Naive thymus-derived CD4-positive, alpha-beta T cell (primary cell): ENCODE data around the gene SLC4A3. TPM values are rescaled to one million over a fixed set of nuclear protein-coding genes. Genes with fewer than 3 reads are reported as not detected.

ENCODE experiments used
- ATAC-seq: fragments of 150-1000 bp; cut with Tn5 transposase; 2 replicates; pipeline ENCODE4 v1.10.0; 2021; ENCODE audit warnings: mild to moderate bottlenecking, moderate library complexity
- CTCF ChIA-PET: fragments of 350-600 bp; sonication (Branson Sonifier 250); formaldehyde crosslinking; loops from one replicate; lab custom pipeline; 2021; ENCODE audit warnings: antibody characterized with exemption; lab: Charles Lee
- POLR2A ChIA-PET: fragments of 350-600 bp; sonication (Branson Sonifier 250); formaldehyde crosslinking; loops from one replicate; lab custom pipeline; 2021; ENCODE audit warnings: antibody characterized with exemption, inconsistent platforms; lab: Charles Lee
- DNase-seq, 9 donors: peaks; one replicate each; pipeline versions ENCODE4 v3.0.0 to v3.0.0-alpha.2; 2020 to 2022; ENCODE audit warnings: mixed read lengths in 1 of 9
- H3K27ac ChIP-seq: one replicate; pipeline ENCODE4 v1.7.0; 2013; ENCODE audit warnings: mild to moderate bottlenecking, low read depth, low read length, moderate library complexity
- H3K27me3 ChIP-seq, 2 donors: one replicate each; pipeline ENCODE4 v1.7.0; 2013; ENCODE audit warnings: low read length in 2 of 2, mild to moderate bottlenecking in 2 of 2, moderate library complexity in 2 of 2; ENCODE audit not compliant: control insufficient read depth in 2 of 2, insufficient read depth in 2 of 2
- H3K36me3 ChIP-seq, 3 experiments: 1 replicate in 2 of 3; 2 replicates in 1 of 3; pipeline ENCODE4 v1.7.0; 2013; ENCODE audit warnings: low read length in 3 of 3, mild to moderate bottlenecking in 3 of 3, moderate library complexity in 1 of 3; ENCODE audit not compliant: insufficient read depth in 3 of 3, control insufficient read depth in 2 of 3
- H3K4me1 ChIP-seq, 2 donors: one replicate each; pipeline ENCODE4 v1.7.0; 2013; ENCODE audit warnings: low read length in 2 of 2, mild to moderate bottlenecking in 2 of 2, moderate library complexity in 1 of 2; ENCODE audit not compliant: control insufficient read depth in 2 of 2, insufficient read depth in 2 of 2
- H3K4me3 ChIP-seq: 2 replicates; pipeline ENCODE4 v1.7.0; 2013; ENCODE audit warnings: mild to moderate bottlenecking, low read length
- H3K9me3 ChIP-seq, 3 experiments: 1 replicate in 2 of 3; 2 replicates in 1 of 3; pipeline ENCODE4 v1.7.0; 2013; ENCODE audit warnings: low read length in 3 of 3; ENCODE audit not compliant: control insufficient read depth in 2 of 3
- H3K27ac Mint-ChIP-seq, 9 donors: one replicate each; pipeline ENCODE4 v1.8.0; 2020 to 2022; ENCODE audit warnings: mixed read lengths in 9 of 9, mild to moderate bottlenecking in 8 of 9, moderate library complexity in 5 of 9, inconsistent platforms in 2 of 9
- H3K27me3 Mint-ChIP-seq, 5 donors: one replicate each; pipeline ENCODE4 v1.8.0; 2021 to 2022; ENCODE audit warnings: mixed read lengths in 5 of 5, mild to moderate bottlenecking in 1 of 5
- H3K36me3 Mint-ChIP-seq, 5 donors: one replicate each; pipeline ENCODE4 v1.8.0; 2020 to 2022; ENCODE audit warnings: mixed read lengths in 5 of 5, mild to moderate bottlenecking in 3 of 5, inconsistent platforms in 1 of 5
- H3K4me1 Mint-ChIP-seq, 7 donors: one replicate each; pipeline ENCODE4 v1.8.0; 2020 to 2022; ENCODE audit warnings: mixed read lengths in 7 of 7, mild to moderate bottlenecking in 3 of 7, inconsistent platforms in 1 of 7
- H3K4me3 Mint-ChIP-seq, 10 donors: one replicate each; pipeline ENCODE4 v1.8.0; 2020 to 2022; ENCODE audit warnings: mild to moderate bottlenecking in 10 of 10, mixed read lengths in 10 of 10, moderate library complexity in 6 of 10, inconsistent platforms in 2 of 10
- H3K9me3 Mint-ChIP-seq, 11 donors: one replicate each; pipeline ENCODE4 v1.8.0; 2020 to 2022; ENCODE audit warnings: mixed read lengths in 11 of 11, mild to moderate bottlenecking in 4 of 11, inconsistent platforms in 1 of 11, moderate library complexity in 1 of 11
- intact Hi-C, 2 donors: fragments of 100-400 bp; cut with micrococcal nuclease; formaldehyde crosslinking; loops; one replicate each; pipeline ENCODE4 v1.15.1; 2023
- polyA plus RNA-seq, 2 donors: library from polyadenylated mRNA; unstranded; fragments of 300-500 nt; fragmentation: Illumina TruSeq; gene quantifications; one replicate each; pipeline ENCODE4 v1.2.3, GENCODE V29; 2021
- total RNA-seq, 6 experiments: library from RNA in 5 of 6; stranded (reverse) in 5 of 6; gene quantifications; 1 replicate in 5 of 6; 2 replicates in 1 of 6; pipeline ENCODE4 v1.2.3 and lab custom pipeline; 2021 to 2026

The SLC4A3 gene
- total and polyA plus RNA-seq, 7 experiments from 2014 or later: 0.19 to 3.4 (median 0.34) TPM; not detected in 4

- H3K4me1 Mint-ChIP-seq: peaks cover 0 to 2% (median 0%) of the 10 kb centered on the region in 7 donors
- CTCF ChIA-PET: no interaction called here
Observed at GRCh38 chr2:219663116-219663762, 35.8 kb downstream of the SLC4A3 start.

GRCh38 chr2:219664041-219664440, 36.6 kb downstream of the SLC4A3 start:
- CTCF ChIA-PET: no interaction called here

More at GRCh38 chr2:219663116-219663762, 35.8 kb downstream of the SLC4A3 start:
- no peaks in the 10 kb centered on the region for H3K27me3 ChIP-seq
- H3K36me3 Mint-ChIP-seq: no peaks in the 10 kb centered on the region
- peaks cover 0 to 10% (median 4%) of the 10 kb centered on the region in 11 donors for H3K9me3 Mint-ChIP-seq
- no peaks in the 10 kb centered on the region for H3K4me1 ChIP-seq
- no peaks in the 10 kb centered on the region for H3K36me3 ChIP-seq
- H3K4me3 ChIP-seq: no peak overlapping the region
- DNase-seq (no peak), ATAC-seq (no peak)
- POLR2A ChIA-PET: no interaction called here
- H3K4me3 Mint-ChIP-seq: no peak overlapping the region
- H3K27ac Mint-ChIP-seq: no peak overlapping the region
- H3K27ac ChIP-seq: no peak overlapping the region
- no peaks in the 10 kb centered on the region for H3K9me3 ChIP-seq
- intact Hi-C loops: no loop called here
- H3K27me3 Mint-ChIP-seq: peaks cover 9 to 38% (median 20%) of the 10 kb centered on the region in 5 donors

GRCh38 chr2:219664944-219665343, 37.5 kb downstream of the SLC4A3 start:
- ChIA-PET POLR2A (no interaction called here), CTCF (no interaction called here)
- Histone ChIP-seq H3K4me3 (no peak overlapping the region), H3K27me3 (no peaks in the 10 kb centered on the region), H3K36me3 (no peaks in the 10 kb centered on the region), H3K9me3 (no peaks in the 10 kb centered on the region), H3K4me1 (no peaks in the 10 kb centered on the region), H3K27ac (no peak overlapping the region)
- Mint-ChIP-seq H3K9me3 (peaks cover 0 to 10% (median 4%) of the 10 kb centered on the region in 11 donors), H3K27me3 (peaks cover 9 to 32% (median 18%) of the 10 kb centered on the region in 5 donors), H3K27ac (peak overlapping the region in 1 of 9 donors; percentile 62), H3K4me3 (no peak overlapping the region), H3K4me1 (peaks cover 0 to 2% (median 0%) of the 10 kb centered on the region in 7 donors), H3K36me3 (no peaks in the 10 kb centered on the region)
- DNase-seq: no peak
- intact Hi-C loops: no loop called here
- no peak for ATAC-seq

More at GRCh38 chr2:219664041-219664440, 36.6 kb downstream of the SLC4A3 start:
- H3K9me3 ChIP-seq: no peaks in the 10 kb centered on the region
- no peak overlapping the region for H3K4me3 ChIP-seq
- Mint-ChIP-seq H3K27ac (no peak overlapping the region), H3K27me3 (peaks cover 9 to 34% (median 16%) of the 10 kb centered on the region in 5 donors), H3K36me3 (no peaks in the 10 kb centered on the region), H3K4me3 (no peak overlapping the region), H3K4me1 (peaks cover 0 to 2% (median 0%) of the 10 kb centered on the region in 7 donors), H3K9me3 (peaks cover 0 to 10% (median 4%) of the 10 kb centered on the region in 11 donors)
- POLR2A ChIA-PET: no interaction called here
- H3K36me3 ChIP-seq: no peaks in the 10 kb centered on the region
- intact Hi-C loops: no loop called here
- H3K27me3 ChIP-seq: no peaks in the 10 kb centered on the region
- DNase-seq (no peak), ATAC-seq (no peak)
- no peaks in the 10 kb centered on the region for H3K4me1 ChIP-seq
- H3K27ac ChIP-seq: no peak overlapping the region

GRCh38 chr2:219665926-219666325, 38.5 kb downstream of the SLC4A3 start:
- CTCF ChIA-PET: no interaction called here
- peaks cover 9 to 29% (median 21%) of the 10 kb centered on the region in 5 donors for H3K27me3 Mint-ChIP-seq
- Histone ChIP-seq H3K4me1 (no peaks in the 10 kb centered on the region), H3K27ac (no peak overlapping the region), H3K4me3 (no peak overlapping the region), H3K9me3 (no peaks in the 10 kb centered on the region), H3K36me3 (no peaks in the 10 kb centered on the region), H3K27me3 (no peaks in the 10 kb centered on the region)
- POLR2A ChIA-PET: no interaction called here
- no peak for ATAC-seq
- no peak overlapping the region for H3K27ac Mint-ChIP-seq
- no peak overlapping the region for H3K4me3 Mint-ChIP-seq
- H3K4me1 Mint-ChIP-seq: peaks cover 0 to 2% (median 0%) of the 10 kb centered on the region in 7 donors
- no peak for DNase-seq
- intact Hi-C loops: no loop called here
- no peaks in the 10 kb centered on the region for H3K36me3 Mint-ChIP-seq
- H3K9me3 Mint-ChIP-seq: peaks cover 0 to 8% (median 2%) of the 10 kb centered on the region in 11 donors

GRCh38 chr2:219668316-219668715, 40.9 kb downstream of the SLC4A3 start:
- Histone ChIP-seq H3K36me3 (no peaks in the 10 kb centered on the region), H3K9me3 (no peaks in the 10 kb centered on the region), H3K27ac (no peak overlapping the region), H3K4me3 (no peak overlapping the region), H3K27me3 (no peaks in the 10 kb centered on the region), H3K4me1 (no peaks in the 10 kb centered on the region)
- peaks cover 0 to 2% (median 0%) of the 10 kb centered on the region in 11 donors for H3K9me3 Mint-ChIP-seq
- H3K27ac Mint-ChIP-seq: no peak overlapping the region
- ChIA-PET POLR2A (no interaction called here), CTCF (no interaction called here)
- ATAC-seq (no peak), DNase-seq (no peak)
- no peak overlapping the region for H3K4me3 Mint-ChIP-seq
- H3K4me1 Mint-ChIP-seq: no peaks in the 10 kb centered on the region
- intact Hi-C loops: no loop called here
- H3K36me3 Mint-ChIP-seq: no peaks in the 10 kb centered on the region
- H3K27me3 Mint-ChIP-seq: peaks cover 10 to 37% (median 19%) of the 10 kb centered on the region in 5 donors

GRCh38 chr2:219670386-219670785, 43.0 kb downstream of the SLC4A3 start:
- ATAC-seq: no peak
- no peak for DNase-seq
- Histone ChIP-seq H3K4me3 (no peak overlapping the region), H3K27me3 (no peaks in the 10 kb centered on the region), H3K27ac (no peak overlapping the region), H3K9me3 (no peaks in the 10 kb centered on the region), H3K4me1 (no peaks in the 10 kb centered on the region), H3K36me3 (no peaks in the 10 kb centered on the region)
- Mint-ChIP-seq H3K4me3 (no peak overlapping the region), H3K36me3 (peaks cover 0 to 5% (median 0%) of the 10 kb centered on the region in 5 donors), H3K27ac (no peak overlapping the region), H3K4me1 (no peaks in the 10 kb centered on the region), H3K9me3 (peaks cover 0 to 5% (median 0%) of the 10 kb centered on the region in 11 donors), H3K27me3 (peaks cover 23 to 38% (median 26%) of the 10 kb centered on the region in 5 donors)
- POLR2A ChIA-PET: no interaction called here
- CTCF ChIA-PET: no interaction called here
- intact Hi-C loops: no loop called here

GRCh38 chr2:219671279-219671678, 43.8 kb downstream of the SLC4A3 start:
- Mint-ChIP-seq H3K27ac (no peak overlapping the region), H3K27me3 (peaks cover 23 to 39% (median 32%) of the 10 kb centered on the region in 5 donors), H3K9me3 (peaks cover 0 to 5% (median 0%) of the 10 kb centered on the region in 11 donors), H3K4me1 (no peaks in the 10 kb centered on the region), H3K4me3 (no peak overlapping the region), H3K36me3 (peaks cover 0 to 5% (median 0%) of the 10 kb centered on the region in 5 donors)
- Histone ChIP-seq H3K27me3 (no peaks in the 10 kb centered on the region), H3K27ac (no peak overlapping the region), H3K36me3 (no peaks in the 10 kb centered on the region), H3K4me1 (no peaks in the 10 kb centered on the region), H3K4me3 (no peak overlapping the region), H3K9me3 (no peaks in the 10 kb centered on the region)
- intact Hi-C loops: no loop called here
- ATAC-seq (no peak), DNase-seq (no peak)
- CTCF ChIA-PET: no interaction called here
- POLR2A ChIA-PET: no interaction called here
